ENCODE data around the gene DCUN1D5. TPM values are rescaled to one million over a fixed set of nuclear protein-coding genes. Genes with fewer than 3 reads are reported as not detected.

DCUN1D5 gene
- total and polyA plus RNA-seq, 9 of the 15 experiments (the other 6 are each of a cell fraction or from before 2014, with no cell fraction given) = 38.4 to 242 (median 115) TPM

GRCh38 chr11:103108933-103109817 is 17.2 kb upstream of the DCUN1D5 start, which contains the start of gene DYNC2H1 (continued):
- TF ChIP-seq CEBPZ (IDR thresholded peaks at IDR 0.05; ENCODE audit: borderline replicate concordance, low read depth, low read length) (no peak), HCFC1 (IDR thresholded peaks at IDR 0.05; ENCODE audit: low read depth, low read length) (peak; percentile 51; the same call in 1 of the 2 replicates), SAFB (IDR thresholded peaks at IDR 0.05; ENCODE audit: borderline replicate concordance, low read depth, low read length) (no peak), ZNF253 (CRISPR knock-in tag; conservative IDR thresholded peaks at IDR 0.05) (no peak), RBM39 (optimal IDR thresholded peaks at IDR 0.05; ENCODE audit: low read depth, low read length) (no peak), ZNF592 (IDR thresholded peaks at IDR 0.05) (0 out of 2 replicates have a peak, but pooled peaks have one; percentile 29), BDP1 (IDR thresholded peaks at IDR 0.05; ENCODE audit: insufficient read depth, insufficient read length) (no peak), SNIP1 (IDR thresholded peaks at IDR 0.05; ENCODE audit: low read depth) (no peak), AFF4 (CRISPR knock-in tag; IDR thresholded peaks at IDR 0.05) (no peak), ESRRB (CRISPR knock-in tag; IDR thresholded peaks at IDR 0.05; ENCODE audit: borderline replicate concordance) (no peak), SFPQ (IDR thresholded peaks at IDR 0.05; ENCODE audit: low read depth, low read length) (no peak)
